Loucy (cell line): ENCODE measurements around the gene RBM25.

Experiments used
- CTCF ChIP-seq: fragments of 200-600 bp; sonication (generic); conservative IDR thresholded peaks from 2 replicates; pipeline ENCODE4 v1.5.1; 2014; ENCODE audit warnings: mild to moderate bottlenecking, antibody characterized with exemption, low read length
- EZH2phosphoT487 ChIP-seq: fragments of 200-600 bp; IDR thresholded peaks from 2 replicates; pipeline ENCODE4 v1.6.1; 2018; ENCODE audit warnings: antibody characterized with exemption, mild to moderate bottlenecking, moderate library complexity, borderline replicate concordance

- TF ChIP-seq CTCF (no peak), EZH2phosphoT487 (no peak)
Observed at GRCh38 chr14:73102806-73103497, 44.6 kb downstream of the RBM25 start.
